M059J (cell line): Measurements from ENCODE around the gene ADPRM. TPM values are rescaled to one million over a fixed set of nuclear protein-coding genes. Genes with fewer than 3 reads are reported as not detected.
"Not testable (repeated sequence)": the region's sequence is repeated elsewhere in the genome, so short reads cannot be mapped to it uniquely, and the experiment has no call there.

Experiments
- DNase-seq: peaks from one replicate; pipeline ENCODE4 v3.0.0-alpha.2; 2012; ENCODE audit warnings: low read depth
- total RNA-seq: library from RNA; depleted of rRNA; stranded (reverse); fragments of >200 nt; shearing (Covaris generic); gene quantifications from 2 replicates; pipeline ENCODE4 v1.2.3, GENCODE V29; 2014; rRNA removed

Gene ADPRM, protein sequence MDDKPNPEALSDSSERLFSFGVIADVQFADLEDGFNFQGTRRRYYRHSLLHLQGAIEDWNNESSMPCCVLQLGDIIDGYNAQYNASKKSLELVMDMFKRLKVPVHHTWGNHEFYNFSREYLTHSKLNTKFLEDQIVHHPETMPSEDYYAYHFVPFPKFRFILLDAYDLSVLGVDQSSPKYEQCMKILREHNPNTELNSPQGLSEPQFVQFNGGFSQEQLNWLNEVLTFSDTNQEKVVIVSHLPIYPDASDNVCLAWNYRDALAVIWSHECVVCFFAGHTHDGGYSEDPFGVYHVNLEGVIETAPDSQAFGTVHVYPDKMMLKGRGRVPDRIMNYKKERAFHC
- 3.5 and 9.5 TPM in 2 replicates for total RNA-seq

DNA sequence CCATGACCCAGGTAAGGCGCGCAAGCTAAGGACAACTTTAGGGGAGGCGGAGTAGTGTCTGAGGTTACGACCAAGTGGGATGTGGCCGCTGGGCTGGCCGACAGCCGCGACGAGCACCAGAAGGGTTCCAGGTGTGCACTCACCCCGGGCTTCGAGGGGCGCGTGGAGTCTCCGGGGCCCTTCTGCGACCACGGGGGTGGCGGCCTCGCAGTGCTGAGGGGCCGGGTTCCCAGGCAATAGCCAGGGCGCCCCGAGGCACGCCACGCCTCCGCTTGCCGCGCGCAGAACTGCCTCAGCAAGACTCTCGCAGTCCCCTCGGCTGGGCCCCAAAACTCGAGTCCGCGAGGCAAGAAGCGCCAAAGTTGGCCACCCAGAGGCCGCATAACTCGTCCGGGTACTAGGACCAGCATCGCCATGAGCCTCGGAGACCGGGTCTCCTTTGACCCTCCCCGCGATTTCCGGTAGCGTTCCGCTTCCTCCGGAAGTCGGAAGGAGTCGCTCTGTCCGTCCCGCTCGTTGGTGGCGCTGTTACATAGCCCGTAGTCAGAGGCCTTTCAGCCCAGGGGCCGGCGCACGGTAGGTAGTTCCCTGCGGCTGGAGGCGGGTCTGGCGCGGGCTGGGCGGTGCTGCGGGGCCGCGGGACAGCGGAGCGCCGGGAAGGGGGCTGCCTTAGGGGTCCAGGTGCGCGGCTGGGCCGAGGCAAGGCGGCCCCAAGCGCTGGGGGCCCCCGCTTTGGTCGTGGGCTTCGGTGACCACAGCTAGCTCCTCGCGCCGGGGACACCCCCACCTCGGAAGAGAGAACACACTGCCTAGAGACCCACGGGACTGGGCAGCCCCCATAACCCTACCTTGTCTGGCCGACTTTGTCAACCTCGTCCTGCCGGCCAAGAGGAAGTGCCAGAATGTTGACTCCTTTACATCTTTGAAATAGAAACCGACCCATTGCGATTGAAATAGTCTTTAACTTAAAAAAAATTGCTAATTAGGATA, at the start of gene ADPRM, which contains the start of gene SCO1:
Gene ADPRM, plus strand, starts transcription at position 503 of the 990 bp plus-strand sequence. CDS start 7,333 bp downstream, outside the sequence.
Gene SCO1, minus strand, starts transcription at position 442 of the 990 bp plus-strand sequence. Its CDS starts 26 bp downstream, at position 416.
- DNase-seq: peak; percentile 92

DNA sequence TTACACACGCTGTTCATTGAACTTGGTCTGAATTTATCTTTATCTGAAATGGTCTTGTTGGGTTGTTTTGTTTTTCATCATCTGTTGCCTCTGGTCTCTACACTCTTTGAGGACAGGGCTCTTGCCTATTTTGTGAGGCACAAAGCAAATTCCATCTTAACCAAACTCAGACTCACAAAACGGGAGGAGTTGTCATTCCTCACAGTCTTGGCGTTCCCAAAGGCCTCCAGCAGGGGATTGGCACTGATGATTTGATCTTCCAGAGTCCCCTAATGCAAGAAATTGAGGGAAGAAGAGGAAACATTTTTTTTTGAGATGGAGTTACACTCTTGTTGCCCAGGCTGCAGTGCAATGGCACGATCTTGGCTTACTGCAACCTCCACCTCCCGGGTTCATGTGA, 49.0 kb upstream of the ADPRM start:
- DNase-seq: no peak

DNA sequence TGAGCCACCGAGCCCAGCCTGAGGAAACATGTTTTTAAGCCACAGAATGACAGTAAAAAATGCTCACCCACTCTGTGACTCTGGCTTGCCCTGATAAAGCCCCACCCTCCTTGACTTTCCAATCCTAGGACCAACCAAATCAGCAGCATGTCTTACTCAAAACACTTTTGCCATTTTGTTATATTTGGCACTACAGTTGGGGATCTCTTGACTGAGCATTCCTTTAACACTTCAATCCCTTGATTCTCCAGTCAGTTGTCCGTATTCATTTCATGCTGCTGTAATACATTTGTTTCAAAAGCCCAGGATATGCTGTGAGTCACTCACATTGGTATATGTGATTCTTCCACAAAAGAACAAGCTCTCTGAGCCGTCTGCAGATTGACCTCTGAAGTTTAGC, 48.4 kb upstream of the ADPRM start:
- DNase-seq: peak; percentile 23

DNA sequence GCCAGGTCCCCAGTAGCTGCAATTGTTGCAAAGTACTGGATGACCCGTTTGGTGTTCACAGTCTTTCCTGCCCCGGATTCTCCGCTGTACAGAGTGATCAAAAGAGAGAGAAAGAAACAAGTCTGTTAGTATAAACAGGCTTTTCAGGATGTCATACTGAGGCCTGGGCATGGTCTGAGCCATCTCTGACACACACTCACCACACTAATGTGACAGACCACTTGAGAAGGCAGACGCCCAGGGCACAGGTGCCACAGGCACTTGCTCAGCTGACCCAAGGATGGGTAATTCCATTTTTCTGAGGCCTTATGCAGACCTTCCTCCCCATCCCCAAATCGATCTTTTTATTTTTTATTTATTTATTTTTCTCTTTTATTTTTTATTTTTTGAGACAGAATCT, 47.8 kb upstream of the ADPRM start:
- no peak for DNase-seq

DNA sequence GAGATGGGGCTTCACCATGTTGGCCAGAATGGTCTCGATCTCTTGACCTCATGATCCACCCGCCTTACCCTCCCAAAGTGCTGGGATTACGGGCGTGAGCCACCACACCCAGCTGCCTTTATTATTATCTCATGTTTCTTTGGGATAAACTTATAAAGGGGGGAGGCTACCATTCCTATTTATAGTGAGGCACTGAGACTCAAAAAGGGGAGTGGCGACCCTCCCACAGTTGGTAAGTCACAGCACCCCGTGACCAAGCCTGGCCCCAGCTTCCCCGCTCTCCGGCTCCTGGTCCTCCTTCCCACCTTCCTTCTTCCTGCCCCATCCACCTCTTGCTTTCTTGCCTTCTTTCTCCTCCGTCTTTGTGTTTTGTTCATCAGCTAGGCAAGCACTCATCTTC, 45.5 kb upstream of the ADPRM start:
- DNase-seq: no peak

DNA sequence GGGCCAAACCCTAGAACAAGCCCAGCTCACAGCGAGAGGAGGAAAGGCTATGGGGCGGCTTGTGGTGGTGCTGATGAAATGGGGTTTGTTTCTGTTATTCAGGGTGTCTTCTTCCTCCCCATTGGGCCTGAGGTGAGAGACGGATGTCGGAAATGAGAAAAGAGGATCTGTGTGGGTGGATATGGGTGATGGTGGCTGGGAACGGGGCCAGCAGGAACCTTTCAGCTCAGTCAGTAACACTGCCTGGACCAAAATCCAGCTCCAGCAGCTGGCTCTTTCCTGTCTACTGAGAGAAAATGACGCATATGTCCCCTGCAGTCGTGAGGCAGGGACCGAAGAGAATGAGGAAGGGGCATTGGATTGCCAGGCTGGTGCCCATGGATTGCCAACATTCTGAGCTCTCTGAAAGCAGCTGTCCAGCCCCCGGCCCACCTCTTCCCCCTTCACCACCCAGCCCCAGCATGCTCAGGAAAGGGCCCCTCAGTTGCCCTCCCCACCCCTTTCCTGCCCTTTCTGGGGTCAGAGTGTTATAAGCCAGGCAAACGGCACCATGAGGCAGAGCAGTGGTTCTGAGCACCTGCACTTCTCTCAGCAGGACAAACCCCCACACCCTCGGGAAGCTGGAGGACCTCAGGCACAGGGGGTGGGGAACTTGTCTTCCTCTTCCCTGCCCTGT, 44.3 kb upstream of the ADPRM start:
- no peak for DNase-seq

DNA sequence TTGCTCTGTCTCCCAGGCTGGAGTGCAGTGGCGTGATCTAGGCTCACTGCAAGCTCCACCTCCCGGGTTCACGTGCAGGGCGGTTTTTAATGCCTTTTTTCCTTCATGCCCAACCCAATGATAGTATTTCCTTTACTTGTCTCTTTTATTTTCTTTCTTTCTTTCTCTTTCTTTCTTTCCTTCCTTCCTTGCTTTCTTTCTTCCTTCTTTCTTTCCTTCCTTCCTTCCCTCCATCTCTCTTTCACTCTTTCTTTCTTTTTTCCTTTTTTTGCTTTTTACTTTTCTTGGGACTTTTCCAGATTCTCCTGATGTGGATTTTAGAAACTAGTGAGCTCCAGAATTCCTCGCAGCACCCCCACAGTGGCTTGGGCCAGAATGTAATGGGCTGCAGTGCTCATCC, 43.4 kb upstream of the ADPRM start:
- no peak for DNase-seq

DNA sequence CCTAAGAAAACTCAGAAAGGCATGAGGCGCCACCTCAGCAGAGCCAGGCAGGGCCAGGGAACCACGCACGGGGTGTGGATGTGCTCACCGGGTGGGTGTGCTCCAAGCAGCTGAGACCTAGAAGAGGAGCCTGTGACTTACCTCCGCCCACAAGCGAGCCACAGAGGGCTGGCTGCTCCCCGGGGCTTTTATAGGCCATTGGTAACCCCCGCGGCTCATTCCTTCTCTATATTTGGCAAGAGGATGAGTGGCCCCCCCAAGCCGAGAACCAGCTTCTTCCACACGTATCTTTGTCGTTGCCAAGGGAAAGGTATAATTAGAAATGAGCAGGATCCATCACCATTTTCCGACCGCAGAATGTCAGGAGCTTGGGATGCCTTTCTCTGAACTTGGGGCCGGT, 40.2 kb upstream of the ADPRM start, which contains the start of gene MYH3:
Gene MYH3, minus strand, starts transcription at position 162 of the 400 bp plus-strand sequence. CDS start 2,245 bp downstream, outside the sequence.
- no peak for DNase-seq

DNA sequence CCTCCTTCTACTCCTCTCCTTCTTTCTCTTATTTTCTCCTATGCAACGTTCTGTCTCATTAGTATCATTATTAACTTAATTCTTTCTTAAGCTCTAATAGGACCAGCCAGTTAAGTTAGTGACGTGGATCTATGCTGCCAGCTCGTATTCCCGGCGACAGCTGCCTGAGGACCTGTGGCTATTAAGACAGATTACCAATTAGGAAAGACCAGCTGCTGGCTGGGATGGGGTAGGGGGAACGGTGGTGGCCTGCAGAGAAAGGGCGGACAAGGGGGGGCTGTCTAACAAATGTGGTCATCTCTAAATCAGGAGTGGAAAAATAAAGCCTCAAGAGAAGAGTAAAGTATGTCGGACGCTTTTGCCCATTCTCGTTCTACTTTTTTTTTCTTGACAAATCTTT, 39.5 kb upstream of the ADPRM start:
- DNase-seq: no peak

DNA sequence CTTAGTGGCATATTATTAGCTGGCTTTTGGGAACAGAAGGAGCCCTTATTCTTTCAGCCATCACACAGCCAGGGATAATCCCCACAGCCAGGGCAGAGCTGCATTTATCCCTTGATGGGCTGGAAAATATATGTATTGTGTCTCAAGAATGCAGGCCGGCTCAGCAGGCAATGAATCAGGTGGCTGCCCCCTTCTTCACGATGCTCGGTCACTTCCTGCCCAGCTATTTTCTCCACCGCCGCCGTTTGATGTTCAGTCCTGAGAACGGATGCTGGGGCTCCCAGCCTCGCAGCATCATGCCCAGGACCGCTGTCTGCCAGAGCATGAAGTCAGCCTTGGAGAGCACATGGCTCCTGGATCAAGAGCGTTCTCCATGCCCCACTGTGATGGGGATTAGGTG, 36.0 kb upstream of the ADPRM start:
- no peak for DNase-seq

DNA sequence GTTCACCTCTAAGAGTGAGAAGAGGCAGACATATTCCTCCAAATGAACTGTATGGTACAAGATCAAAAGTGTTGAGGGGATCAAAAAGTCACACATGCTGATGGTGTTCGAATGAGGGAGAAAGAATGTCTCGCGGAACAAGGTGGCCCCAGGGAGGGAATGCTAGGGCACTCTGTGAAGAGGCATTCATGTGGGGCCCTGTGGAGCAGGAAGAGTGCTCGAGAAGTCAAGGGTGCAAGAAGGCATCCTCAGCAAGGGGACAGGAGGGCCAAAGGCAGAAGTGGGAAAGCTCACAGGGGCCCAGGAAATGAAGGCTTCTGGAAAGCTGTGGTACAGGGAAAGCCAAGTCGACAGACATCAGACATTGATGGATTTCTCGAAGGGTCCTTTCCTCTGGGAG, 34.2 kb upstream of the ADPRM start:
- DNase-seq: no peak

DNA sequence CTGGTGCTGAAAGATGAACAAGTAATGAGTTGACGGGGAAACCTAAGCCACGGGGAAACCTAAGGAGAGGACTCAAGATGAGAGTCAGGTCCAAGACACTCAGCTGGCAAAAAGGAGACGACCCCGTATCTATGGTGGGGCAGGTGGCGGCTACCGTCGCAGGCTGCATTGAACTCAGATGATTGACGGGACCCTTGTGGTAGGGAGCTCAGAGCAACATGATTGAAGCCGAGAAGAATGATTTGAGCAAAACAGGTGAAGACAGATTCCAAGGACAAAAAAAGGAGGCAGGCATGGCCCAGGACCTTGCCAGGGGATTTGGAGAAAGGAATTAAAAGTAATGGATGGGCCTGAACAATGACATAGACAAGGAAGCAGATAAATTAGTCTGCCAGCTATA, 32.8 kb upstream of the ADPRM start:
- no peak for DNase-seq

DNA sequence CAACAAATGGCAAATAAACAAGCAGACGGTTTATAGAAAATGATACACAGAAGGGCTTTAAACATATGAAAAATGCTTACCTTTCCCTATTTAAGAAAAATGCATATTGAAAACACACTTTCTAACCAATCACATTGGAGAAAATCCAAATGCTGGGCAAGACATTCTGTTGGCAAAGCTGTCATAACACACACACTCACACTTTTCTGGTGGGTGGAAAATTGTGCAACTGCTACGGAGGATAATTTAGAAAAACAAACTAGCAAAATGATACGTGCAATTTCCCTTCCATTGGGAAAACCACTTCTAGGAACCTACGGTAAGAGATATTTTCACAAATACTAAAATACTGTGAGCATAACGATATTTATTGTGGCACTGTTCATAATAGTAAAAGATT, 30.5 kb upstream of the ADPRM start:
- no peak for DNase-seq

DNA sequence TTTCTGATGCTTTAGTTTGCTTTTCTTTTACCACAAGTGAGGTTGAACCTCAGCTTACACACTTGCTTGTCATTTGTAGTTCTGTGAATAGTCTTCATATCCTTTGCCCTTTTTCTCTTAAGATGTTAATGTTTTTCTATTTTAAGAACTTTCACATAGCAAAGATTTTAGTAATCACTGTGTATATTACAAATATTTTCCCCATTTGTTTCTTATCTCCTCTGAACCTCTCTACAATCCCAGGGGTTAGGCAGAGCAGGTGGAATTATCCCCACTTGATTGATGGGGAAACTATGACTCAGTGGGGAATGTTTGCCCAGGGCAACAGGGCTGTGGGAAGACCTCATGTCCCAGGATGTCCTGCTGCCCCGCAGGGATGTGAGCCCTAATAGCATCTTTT, 28.6 kb upstream of the ADPRM start:
- DNase-seq: peak; percentile 83

DNA sequence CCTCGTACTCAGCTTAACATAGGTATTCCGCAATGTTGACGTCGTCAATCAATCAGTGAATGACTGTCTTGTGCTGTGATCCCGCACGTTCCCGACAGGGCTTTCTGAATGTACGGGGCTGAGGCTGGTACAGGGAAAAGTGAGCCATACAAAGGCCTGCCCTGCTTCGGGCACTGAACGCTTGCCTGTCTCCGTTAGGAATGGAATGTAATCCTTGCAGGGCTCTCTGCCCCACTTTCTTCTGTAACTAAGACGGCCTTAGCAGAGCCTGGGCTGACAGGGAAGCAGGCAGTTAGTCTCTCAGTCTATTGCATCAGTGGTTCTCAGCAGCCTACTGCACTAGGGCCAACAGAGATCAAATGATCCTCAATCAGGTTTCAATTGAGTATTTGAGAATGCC, 24.1 kb upstream of the ADPRM start:
- no peak for DNase-seq

DNA sequence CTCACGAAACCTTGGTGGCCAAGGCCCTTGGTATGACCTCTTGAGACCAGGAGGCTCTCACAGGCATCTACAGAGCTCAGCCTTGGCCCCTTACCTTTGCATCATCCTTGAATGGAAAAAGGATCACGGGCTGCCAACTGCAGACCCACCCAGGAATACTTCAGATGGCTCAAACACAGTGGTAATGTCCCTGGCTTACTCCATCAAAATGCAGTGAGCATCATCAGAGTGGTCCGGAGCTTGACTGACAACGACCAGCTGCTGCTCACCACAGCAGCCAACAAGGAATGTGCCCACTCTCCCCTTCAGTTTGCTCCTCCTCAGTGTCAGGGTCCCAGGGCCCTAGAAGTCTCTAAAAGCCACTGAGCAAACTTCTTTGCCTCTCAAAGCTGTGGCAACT, 22.7 kb upstream of the ADPRM start:
- DNase-seq: no peak

DNA sequence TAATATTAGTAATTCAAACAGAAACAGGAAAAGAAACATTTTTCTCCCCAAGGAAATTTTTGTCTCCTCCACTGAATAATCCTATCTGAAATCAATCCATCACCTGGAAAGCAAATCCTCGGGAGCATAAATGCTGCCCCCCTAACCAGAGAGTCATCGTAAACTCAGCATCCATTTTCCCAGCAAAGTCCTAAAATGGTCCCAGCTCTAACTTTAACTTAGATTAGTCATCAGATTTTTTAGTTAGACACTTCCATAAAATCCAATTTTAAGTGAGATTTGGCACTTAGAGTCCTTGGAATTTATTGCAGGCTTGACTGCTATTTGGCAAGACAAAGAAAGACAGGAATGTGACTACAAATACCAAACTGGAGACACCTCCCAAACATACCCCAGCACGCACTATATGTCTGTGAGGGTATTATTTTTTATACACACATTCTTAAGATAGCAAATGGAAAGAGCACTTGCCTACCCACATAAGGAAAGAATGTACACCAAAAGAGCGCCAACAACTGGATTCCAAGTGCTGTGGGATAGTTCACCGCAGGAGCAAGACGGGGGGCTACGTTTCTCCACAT, 15.4 kb upstream of the ADPRM start:
- peak; percentile 29 for DNase-seq

DNA sequence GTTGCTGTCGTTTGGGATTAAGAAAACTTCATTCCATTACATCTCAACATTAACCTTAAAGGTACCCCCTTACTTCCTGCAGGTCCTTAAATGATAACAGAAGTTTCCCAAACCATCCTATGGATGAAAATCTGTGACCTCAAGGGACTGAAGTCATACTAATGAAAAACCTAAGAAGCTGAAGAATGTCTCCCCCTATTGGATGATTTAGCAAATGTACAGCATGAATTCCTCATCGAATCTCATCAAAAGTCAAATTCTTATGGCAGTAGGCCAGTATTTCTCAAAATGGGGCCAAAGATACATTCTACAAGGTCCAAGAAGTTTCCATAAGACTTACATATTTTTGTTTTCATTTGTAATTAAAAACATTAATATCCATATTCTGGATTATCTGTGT, 13.5 kb upstream of the ADPRM start:
- peak; percentile 36 for DNase-seq

DNA sequence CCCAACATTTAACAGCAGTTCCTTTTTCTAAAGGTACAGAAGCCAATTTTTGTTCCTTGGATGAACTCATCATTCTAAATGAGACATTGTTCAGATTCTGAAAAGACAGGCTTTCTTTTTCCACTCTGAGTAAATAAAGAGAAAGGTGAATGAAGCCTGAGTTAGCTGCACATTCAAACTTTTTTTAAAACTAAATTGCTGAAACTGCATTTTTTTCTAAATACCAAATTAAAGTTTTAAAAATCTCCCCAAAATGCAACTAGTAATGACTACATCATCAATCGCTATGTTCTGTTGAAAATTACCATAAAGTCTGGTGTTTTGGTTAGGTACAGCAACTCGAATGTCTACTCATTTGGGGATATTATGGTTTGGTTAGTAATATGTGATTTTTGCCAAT, 9.9 kb upstream of the ADPRM start:
- DNase-seq: no peak

DNA sequence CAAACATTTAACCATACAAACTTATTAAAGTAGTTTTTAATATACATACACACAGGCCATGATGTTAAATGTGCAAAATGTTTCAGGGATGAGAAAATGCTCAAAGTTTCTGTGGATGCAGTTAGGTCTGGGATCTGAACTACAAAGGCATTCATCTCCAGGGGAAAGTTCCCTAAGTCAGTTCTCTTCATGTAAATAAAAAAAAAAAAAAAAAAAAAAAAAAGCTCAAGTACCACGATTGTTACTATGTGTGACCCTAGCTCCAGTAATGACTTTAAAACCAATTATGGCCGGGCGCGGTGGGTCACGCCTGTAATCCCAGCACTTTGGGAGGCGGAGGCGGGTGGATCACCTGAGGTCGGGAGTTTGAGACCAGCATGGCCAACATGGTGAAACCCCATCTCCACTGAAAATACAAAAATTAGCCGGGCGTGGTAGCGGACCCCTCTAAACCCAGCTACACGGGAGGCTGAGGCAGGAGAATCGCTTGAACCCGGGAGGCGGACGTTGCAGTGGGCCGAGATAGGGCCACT, 1.5 kb upstream of the ADPRM start:
- not testable (repeated sequence) for DNase-seq

DNA sequence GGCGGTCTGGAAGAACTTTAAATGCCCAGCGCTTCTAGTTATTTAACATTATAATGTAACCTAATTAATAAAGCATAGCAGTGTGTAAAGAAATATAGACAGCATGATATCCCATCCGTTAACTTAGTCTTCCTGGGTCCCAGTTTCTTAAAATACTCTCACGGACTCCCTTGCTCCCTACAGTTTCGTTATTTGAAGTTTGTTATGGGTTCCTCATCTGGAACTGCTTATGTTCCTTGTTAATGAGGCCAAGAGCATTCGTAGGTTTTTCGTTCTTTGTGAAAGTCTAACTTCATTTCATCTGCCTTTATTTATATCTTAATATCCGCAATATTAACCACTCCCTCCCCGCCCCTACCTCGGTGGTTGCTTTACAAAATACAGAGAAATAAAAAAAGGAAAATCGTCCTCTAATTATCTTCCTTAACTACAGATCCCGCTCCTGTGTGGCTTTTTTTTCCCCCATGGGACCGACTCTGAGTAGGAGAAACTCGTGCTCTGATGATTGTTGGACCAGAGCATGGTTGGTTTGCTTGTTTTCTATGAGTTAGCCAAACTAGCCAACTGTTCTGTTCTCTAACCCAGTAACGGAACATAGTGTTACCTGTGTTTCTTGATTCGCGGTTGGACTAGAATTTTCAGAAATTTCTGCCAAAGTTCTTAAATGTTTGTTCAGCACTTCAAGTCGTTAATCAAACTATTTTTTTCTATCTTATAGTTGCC, 863 bp downstream of the ADPRM start:
- DNase-seq: peak; percentile 7
